HG02973 (cell line): ENCODE results near the gene TCF7L1.

Source experiments
- ATAC-seq: cut with Tn5 transposase; IDR thresholded peaks from one replicate; pipeline ENCODE4 v1.9.1; 2021; ENCODE audit warnings: moderate library complexity; ENCODE audit not compliant: unreplicated experiment

TCF7L1 gene

GRCh38 chr2:85215448-85216401, 82.5 kb downstream of the TCF7L1 start:
- ATAC-seq = no peak

GRCh38 chr2:85216927-85217326, 83.7 kb downstream of the TCF7L1 start:
- no peak for ATAC-seq

GRCh38 chr2:85221067-85221691, 88.0 kb downstream of the TCF7L1 start:
- ATAC-seq = no peak

GRCh38 chr2:85222792-85223191, 89.6 kb downstream of the TCF7L1 start:
- ATAC-seq = no peak

- no peak for ATAC-seq
These were observed 93.6 kb downstream of the TCF7L1 start for GRCh38 chr2:85226783-85227182.

- no peak for ATAC-seq
These were observed 97.7 kb downstream of the TCF7L1 start for GRCh38 chr2:85230679-85231467.

GRCh38 chr2:85231468-85231805, 98.2 kb downstream of the TCF7L1 start:
- no peak for ATAC-seq

GRCh38 chr2:85231952-85232351, 98.8 kb downstream of the TCF7L1 start:
- no peak for ATAC-seq

GRCh38 chr2:85234868-85235267, 101.7 kb downstream of the TCF7L1 start:
- ATAC-seq = no peak

- no peak for ATAC-seq
These were observed 102.1 kb downstream of the TCF7L1 start for GRCh38 chr2:85235281-85235680.

GRCh38 chr2:85236084-85236483, 102.9 kb downstream of the TCF7L1 start:
- ATAC-seq = no peak

- ATAC-seq = no peak
These were observed 104.8 kb downstream of the TCF7L1 start for GRCh38 chr2:85237849-85238565.

- ATAC-seq = no peak
These were observed 105.4 kb downstream of the TCF7L1 start for GRCh38 chr2:85238607-85239006.

- ATAC-seq = no peak
These were observed 105.9 kb downstream of the TCF7L1 start for GRCh38 chr2:85239102-85239501.

GRCh38 chr2:85240055-85240454, 106.9 kb downstream of the TCF7L1 start:
- ATAC-seq = no peak

- no peak for ATAC-seq
These were observed 109.1 kb downstream of the TCF7L1 start for GRCh38 chr2:85242321-85242720.

- no peak for ATAC-seq
These were observed 110.2 kb downstream of the TCF7L1 start for GRCh38 chr2:85243101-85244072.

- ATAC-seq = no peak
These were observed 111.6 kb downstream of the TCF7L1 start for GRCh38 chr2:85244828-85245227.

GRCh38 chr2:85245891-85246290, 112.7 kb downstream of the TCF7L1 start:
- ATAC-seq = no peak

- no peak for ATAC-seq
These were observed 113.2 kb downstream of the TCF7L1 start for GRCh38 chr2:85246348-85246747.
